ENCODE measurements around the gene CREBBP.

Gene CREBBP

GRCh38 chr16:3701531-3701930 lies 179.0 kb downstream of the CREBBP start:
- Histone ChIP-seq H3K27ac (ENCODE audit: low read depth, low read length, poor library complexity, severe bottlenecking) (no peak overlapping the region), H3K79me2 (ENCODE audit: insufficient read depth, low read length) (peaks cover 58% of the 10 kb centered on the region), H3K9me3 (ENCODE audit: low read length) (no peaks in the 10 kb centered on the region), H4K20me1 (ENCODE audit: insufficient read depth, low read length) (no peaks in the 10 kb centered on the region), H3K4me3 (ENCODE audit: low read depth, low read length, poor library complexity, severe bottlenecking) (no peak overlapping the region), H3K9me2 (ENCODE audit: low read depth, low read length) (no peaks in the 10 kb centered on the region), H3K4me2 (ENCODE audit: low read length) (no peak overlapping the region), H3F3A (ENCODE audit: insufficient read depth, low read length) (no peaks in the 10 kb centered on the region; the same call in 1 of the 2 replicates), H3K4me1 (ENCODE audit: insufficient read depth, low read length, severe bottlenecking) (peaks cover 4% of the 10 kb centered on the region), H3K27me3 (ENCODE audit: insufficient read depth, low read length) (no peaks in the 10 kb centered on the region), H3K9ac (ENCODE audit: low read length) (no peak overlapping the region), H3K36me3 (ENCODE audit: insufficient read depth, low read length) (peaks cover 43% of the 10 kb centered on the region), H2AFZ (ENCODE audit: low read length) (no peak overlapping the region)
- TF ChIP-seq CTCF (IDR thresholded peaks at IDR 0.05; ENCODE audit: low read length), result no peak
- no peak for TF ChIP-seq EZH2 (IDR thresholded peaks at IDR 0.05; ENCODE audit: borderline replicate concordance, low read length)

- no peaks in the 10 kb centered on the region for H3K9me2 ChIP-seq (ENCODE audit: low read depth, low read length)
- H3K27ac ChIP-seq (ENCODE audit: low read depth, low read length, poor library complexity, severe bottlenecking), result no peak overlapping the region
- no peaks in the 10 kb centered on the region for H3K27me3 ChIP-seq (ENCODE audit: insufficient read depth, low read length)
- no peak overlapping the region for H3K4me3 ChIP-seq (ENCODE audit: low read depth, low read length, poor library complexity, severe bottlenecking)
- H2AFZ ChIP-seq (ENCODE audit: low read length), result no peak overlapping the region
- H4K20me1 ChIP-seq (ENCODE audit: insufficient read depth, low read length), result no peaks in the 10 kb centered on the region
- no peaks in the 10 kb centered on the region for H3K9me3 ChIP-seq (ENCODE audit: low read length)
- no peaks in the 10 kb centered on the region for H3K4me1 ChIP-seq (ENCODE audit: insufficient read depth, low read length, severe bottlenecking)
- no peak overlapping the region for H3K9ac ChIP-seq (ENCODE audit: low read length)
- TF ChIP-seq CTCF (IDR thresholded peaks at IDR 0.05; ENCODE audit: low read length), result no peak
- no peak for TF ChIP-seq EZH2 (IDR thresholded peaks at IDR 0.05; ENCODE audit: borderline replicate concordance, low read length)
- peaks cover 58% of the 10 kb centered on the region for H3K79me2 ChIP-seq (ENCODE audit: insufficient read depth, low read length)
- H3F3A ChIP-seq (ENCODE audit: insufficient read depth, low read length), result no peaks in the 10 kb centered on the region; the same call in 1 of the 2 replicates
- no peak overlapping the region for H3K4me2 ChIP-seq (ENCODE audit: low read length)
- peaks cover 51% of the 10 kb centered on the region for H3K36me3 ChIP-seq (ENCODE audit: insufficient read depth, low read length)
Measured at GRCh38 chr16:3698941-3699340, 181.6 kb downstream of the CREBBP start.

- TF ChIP-seq EZH2 (IDR thresholded peaks at IDR 0.05; ENCODE audit: borderline replicate concordance, low read length) (no peak), CTCF (IDR thresholded peaks at IDR 0.05; ENCODE audit: low read length) (no peak)
- no peak overlapping the region for H3K9ac ChIP-seq (ENCODE audit: low read length)
- H3K27me3 ChIP-seq (ENCODE audit: insufficient read depth, low read length), result no peaks in the 10 kb centered on the region
- H3K9me2 ChIP-seq (ENCODE audit: low read depth, low read length), result no peaks in the 10 kb centered on the region
- H3K36me3 ChIP-seq (ENCODE audit: insufficient read depth, low read length), result peaks cover 33% of the 10 kb centered on the region
- no peak overlapping the region for H3K4me3 ChIP-seq (ENCODE audit: low read depth, low read length, poor library complexity, severe bottlenecking)
- H3K9me3 ChIP-seq (ENCODE audit: low read length), result no peaks in the 10 kb centered on the region
- no peaks in the 10 kb centered on the region; the same call in 1 of the 2 replicates for H3F3A ChIP-seq (ENCODE audit: insufficient read depth, low read length)
- H3K4me2 ChIP-seq (ENCODE audit: low read length), result no peak overlapping the region
- peaks cover 4% of the 10 kb centered on the region for H3K4me1 ChIP-seq (ENCODE audit: insufficient read depth, low read length, severe bottlenecking)
- H2AFZ ChIP-seq (ENCODE audit: low read length), result no peak overlapping the region
- H4K20me1 ChIP-seq (ENCODE audit: insufficient read depth, low read length), result no peaks in the 10 kb centered on the region
- H3K79me2 ChIP-seq (ENCODE audit: insufficient read depth, low read length), result peaks cover 43% of the 10 kb centered on the region
- no peak overlapping the region for H3K27ac ChIP-seq (ENCODE audit: low read depth, low read length, poor library complexity, severe bottlenecking)
Measured at GRCh38 chr16:3696425-3697218, 183.9 kb downstream of the CREBBP start.
